Motor neuron (in vitro differentiated cells): Measurements from ENCODE around the gene LRRK1. TPM values are rescaled to one million over a fixed set of nuclear protein-coding genes. Genes with fewer than 3 reads are reported as not detected.
A peak's percentile ranks its signal among the peaks of the same experiment; 100 is the strongest.

ENCODE experiments used
- ATAC-seq, 8 experiments: fragments of 200-7000 bp; cut with Tn5 transposase; replicated peaks in 6 of 8; 2 replicates each; pipeline ENCODE4 v1.8.0; 2021; ENCODE audit warnings: mild to moderate bottlenecking in 8 of 8, moderate library complexity in 8 of 8
- H3K27ac ChIP-seq, 2 donors: fragments of 250-450 bp; sonication (Bioruptor Pico); 2 replicates each; pipeline ENCODE4 v1.9.0; 2021; ENCODE audit warnings: antibody characterized with exemption in 2 of 2, mild to moderate bottlenecking in 2 of 2, moderate library complexity in 1 of 2
- H3K4me1 ChIP-seq, 2 donors: fragments of 250-450 bp; sonication (Bioruptor Pico); replicated peaks in 1 of 2; 2 replicates each; pipeline ENCODE4 v1.6.1; 2021; ENCODE audit warnings: antibody characterized with exemption in 2 of 2, mild to moderate bottlenecking in 2 of 2, moderate library complexity in 1 of 2
- H3K4me3 ChIP-seq, 5 donors: fragments of 250-450 bp; sonication (Bioruptor Pico); 2 replicates each; pipeline ENCODE4 v1.9.0; 2021; ENCODE audit warnings: antibody characterized with exemption in 5 of 5, mild to moderate bottlenecking in 5 of 5, moderate library complexity in 4 of 5
- WGBS, 10 experiments: fragments of 450-650 bp; shearing (Covaris generic); methylation state at CpG; one replicate each; pipeline ENCODE4 v1.0.0; 2022; 5-methylcytosine and 5-hydroxymethylcytosine counted together
- in situ Hi-C, 9 experiments: fragments of 400-800 bp; cut with MboI; loops; one replicate each; pipeline ENCODE4 v1.15.0; 2021; ENCODE audit warnings: low sequenced_read_pairs in 9 of 9, low pct_unique_long_range_greater_than_20kb in 2 of 9; ENCODE audit not compliant: unreplicated experiment in 9 of 9
- total RNA-seq, 8 experiments: library from RNA; unstranded; fragments of 300-600 nt; gene quantifications; 2 replicates each; pipeline versions ENCODE4 v1.2.3 to v1.2.4, GENCODE V29; 2022

LRRK1 gene
- total RNA-seq, 8 experiments from 2014 or later = 0.18 to 21.0 (median 1.2) TPM

DNA sequence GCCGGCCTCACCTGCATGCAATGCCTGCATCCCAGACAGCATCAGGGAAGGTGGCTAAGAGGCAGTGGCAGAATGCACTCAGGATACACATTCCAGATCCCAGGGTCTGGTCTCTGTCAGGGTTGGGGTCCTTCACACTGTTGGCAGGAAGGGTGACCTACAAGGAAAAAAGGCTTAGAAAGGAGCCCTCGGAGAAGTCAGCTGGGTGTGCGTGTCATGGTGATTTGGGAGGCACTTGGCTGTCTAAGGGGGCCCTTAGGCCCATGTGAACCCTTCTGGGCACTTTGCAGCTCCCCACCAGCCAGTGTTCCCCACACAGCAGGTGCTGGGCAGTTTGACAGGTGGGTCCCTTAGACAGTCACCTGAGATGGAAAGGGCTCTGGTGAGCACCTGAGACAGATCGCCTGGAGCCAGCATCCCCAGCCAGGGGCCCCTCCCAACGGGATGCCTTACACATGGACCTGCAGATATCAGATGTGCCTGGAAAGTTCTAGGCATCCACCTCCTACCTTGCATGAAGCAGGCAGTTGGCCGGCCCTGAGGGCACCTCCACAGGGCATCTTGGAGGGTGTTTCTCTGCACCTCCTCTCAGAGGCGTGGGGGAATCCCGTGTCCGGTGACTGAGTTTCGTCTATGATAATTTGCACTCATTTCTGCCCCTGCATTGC, 131.6 kb downstream of the LRRK1 start:
- 44 to 94% (median 78%) methylated on average over 2 to 5 of the region's 10 CpGs; no CpG with 5 or more reads in 4 of the 10 experiments for WGBS, 10 experiments
- no peak for ATAC-seq
- in situ Hi-C loops = no loop called here
- Histone ChIP-seq H3K4me3 (no peak overlapping the region), H3K27ac (no peak overlapping the region), H3K4me1 (peaks cover 31 to 36% of the 10 kb centered on the region in 2 donors)

- no peak for ATAC-seq
- no peak overlapping the region for H3K27ac ChIP-seq
- H3K4me3 ChIP-seq = no peak overlapping the region
- in situ Hi-C loops = no loop called here
- H3K4me1 ChIP-seq = peaks cover 28 to 33% of the 10 kb centered on the region in 2 donors
- WGBS, 10 experiments = 0 to 100% (median 92%) methylated on average over 1 to 4 of the region's 28 CpGs; no CpG with 5 or more reads in 3 of the 10 experiments
These were observed 132.3 kb downstream of the LRRK1 start for GRCh38 chr15:101051291-101052030.

DNA sequence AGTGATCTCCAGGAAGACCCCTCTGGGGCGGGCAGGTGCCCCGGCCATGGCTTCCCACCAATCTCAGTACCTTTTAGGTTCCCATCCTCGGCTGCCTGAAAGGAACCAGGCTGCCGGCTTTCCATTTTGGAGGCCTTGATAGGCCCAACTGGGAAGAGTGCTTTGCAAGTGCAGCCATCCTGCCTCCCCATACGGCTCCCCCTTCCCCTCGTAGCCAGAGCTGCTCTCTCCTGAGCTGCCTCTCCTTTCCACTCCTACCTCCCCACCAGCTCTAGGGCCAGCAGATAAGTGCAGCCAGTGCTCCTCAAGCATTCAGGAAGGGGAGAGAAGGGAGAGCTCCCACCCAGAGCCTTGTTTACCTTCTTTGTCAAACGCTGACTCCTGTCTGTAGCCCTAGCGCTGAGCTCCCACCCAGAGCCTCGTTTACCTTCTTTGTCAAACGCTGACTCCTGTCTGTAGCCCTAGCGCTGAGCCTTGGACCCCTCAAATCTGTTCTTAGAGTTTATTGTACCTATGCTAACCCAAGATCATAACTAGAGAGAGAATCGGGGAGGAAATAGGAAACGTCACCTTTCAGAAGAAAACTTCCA, 133.0 kb downstream of the LRRK1 start:
- WGBS, 10 experiments = 80 to 96% (median 89%) methylated on average over 3 to 8 of the region's 13 CpGs; no CpG with 5 or more reads in 4 of the 10 experiments

GRCh38 chr15:101052681-101053121, 133.5 kb downstream of the LRRK1 start:
- Histone ChIP-seq H3K27ac (no peak overlapping the region), H3K4me3 (no peak overlapping the region), H3K4me1 (peaks cover 15 to 21% of the 10 kb centered on the region in 2 donors)
- no peak for ATAC-seq
- WGBS, 10 experiments = 100% methylated on average over 3 of the region's 20 CpGs; no CpG with 5 or more reads in 9 of the 10 experiments
- in situ Hi-C loops = no loop called here

More for the DNA sequence above, 133.0 kb downstream of the LRRK1 start:
- Histone ChIP-seq H3K4me3 (no peak overlapping the region), H3K27ac (no peak overlapping the region), H3K4me1 (peaks cover 21 to 27% of the 10 kb centered on the region in 2 donors)
- ATAC-seq = no peak
- in situ Hi-C loops = no loop called here

- no peak for ATAC-seq
- Histone ChIP-seq H3K27ac (no peak overlapping the region), H3K4me1 (peaks cover 10 to 15% of the 10 kb centered on the region in 2 donors), H3K4me3 (no peak overlapping the region)
- WGBS, 10 experiments = 95% methylated on average over 8 of the region's 34 CpGs; no CpG with 5 or more reads in 9 of the 10 experiments
- in situ Hi-C loops = no loop called here
These were observed 134.1 kb downstream of the LRRK1 start for GRCh38 chr15:101053261-101053660.

GRCh38 chr15:101054116-101054515, 135.0 kb downstream of the LRRK1 start:
- ATAC-seq = no peak
- Histone ChIP-seq H3K27ac (no peak overlapping the region), H3K4me1 (peaks cover 1 to 7% of the 10 kb centered on the region in 2 donors), H3K4me3 (no peak overlapping the region)
- in situ Hi-C loops = no loop called here
- 80 to 100% (median 90%) methylated on average over 1 to 8 of the region's 9 CpGs; no CpG with 5 or more reads in 4 of the 10 experiments for WGBS, 10 experiments

GRCh38 chr15:101054991-101055390, 135.8 kb downstream of the LRRK1 start:
- in situ Hi-C loops = no loop called here
- ATAC-seq = no peak
- WGBS, 10 experiments = 89 to 100% (median 95%) methylated on average over 1 to 10 of the region's 12 CpGs; no CpG with 5 or more reads in 3 of the 10 experiments
- H3K4me3 ChIP-seq = no peak overlapping the region
- H3K4me1 ChIP-seq = peaks cover 0 to 3% of the 10 kb centered on the region in 2 donors
- H3K27ac ChIP-seq = no peak overlapping the region

DNA sequence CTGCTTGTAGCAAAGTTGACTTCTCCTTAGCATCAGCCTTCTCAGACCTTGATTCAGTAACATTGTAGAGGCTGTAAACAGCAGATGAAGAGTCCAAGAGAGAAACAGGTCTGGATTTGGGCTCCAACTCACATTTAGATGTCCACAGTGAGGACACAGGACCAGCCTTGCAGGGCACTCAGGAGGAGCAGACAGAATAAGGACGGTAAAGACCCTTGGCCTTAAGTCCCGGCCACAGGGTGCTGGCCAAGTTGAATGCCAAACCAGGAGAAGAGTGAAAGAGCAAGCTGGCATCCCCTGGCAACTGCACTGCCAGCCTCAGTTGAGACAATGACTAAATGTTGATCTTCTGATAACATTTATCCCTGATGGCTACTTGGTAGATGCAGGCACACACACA, 136.3 kb downstream of the LRRK1 start:
- H3K27ac ChIP-seq = no peak overlapping the region
- in situ Hi-C loops = no loop called here
- peaks cover 0 to 3% of the 10 kb centered on the region in 2 donors for H3K4me1 ChIP-seq
- no peak for ATAC-seq
- 58 to 100% (median 92%) methylated on average over 1 to 2 of the region's 2 CpGs; no CpG with 5 or more reads in 5 of the 10 experiments for WGBS, 10 experiments
- no peak overlapping the region for H3K4me3 ChIP-seq

DNA sequence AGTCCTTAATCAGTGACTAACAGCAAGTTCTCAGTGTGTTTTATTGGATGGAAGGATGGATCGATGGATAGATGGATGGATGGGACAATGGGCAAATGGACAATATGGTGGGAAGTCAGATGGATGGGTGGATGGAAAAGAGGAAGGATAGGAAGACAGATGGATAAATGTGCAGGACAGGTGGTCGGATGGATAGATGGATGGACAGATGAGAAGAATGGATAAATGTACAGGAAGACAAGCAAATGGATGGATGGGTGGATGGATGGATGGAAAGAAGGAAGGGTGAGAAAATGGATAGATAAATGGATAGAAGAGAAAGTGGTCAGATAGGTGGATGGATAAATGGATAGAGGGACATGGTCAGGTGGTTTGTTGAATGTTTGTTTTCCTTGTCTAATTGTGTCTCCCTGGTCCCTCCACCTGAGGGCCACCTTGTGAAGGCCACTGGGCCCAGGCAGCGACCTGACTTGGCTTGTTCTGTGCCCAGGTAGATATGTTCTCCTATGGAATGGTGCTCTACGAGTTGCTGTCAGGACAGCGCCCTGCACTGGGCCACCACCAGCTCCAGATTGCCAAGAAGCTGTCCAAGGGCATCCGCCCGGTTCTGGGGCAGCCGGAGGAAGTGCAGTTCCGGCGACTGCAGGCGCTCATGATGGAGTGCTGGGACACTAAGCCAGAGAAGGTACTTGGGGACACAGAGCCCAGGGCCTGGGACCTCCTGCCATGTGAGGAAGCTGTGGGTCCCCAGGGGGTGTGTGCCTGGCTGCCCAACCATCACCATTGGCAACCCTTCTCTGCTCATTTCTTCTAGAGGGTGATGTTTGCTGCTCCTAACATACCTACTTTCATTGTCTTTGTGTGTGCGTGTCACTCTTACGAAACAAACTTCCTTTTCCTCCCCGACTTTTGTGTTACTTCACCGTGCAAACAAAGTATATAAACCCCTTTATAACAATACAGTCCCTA, 137.5 kb downstream of the LRRK1 start:
- H3K4me1 ChIP-seq = peaks cover 0 to 3% of the 10 kb centered on the region in 2 donors
- 53 to 100% (median 89%) methylated on average over 1 to 8 of the region's 15 CpGs for WGBS, 10 experiments
- no peak overlapping the region for H3K27ac ChIP-seq
- peak in 1 of 8 experiments; percentile 36 for ATAC-seq
- H3K4me3 ChIP-seq = no peak overlapping the region
- in situ Hi-C loops = no loop called here

GRCh38 chr15:101057841-101058407, 138.8 kb downstream of the LRRK1 start:
- H3K27ac ChIP-seq = no peak overlapping the region
- H3K4me3 ChIP-seq = no peak overlapping the region
- in situ Hi-C loops = no loop called here
- no peak for ATAC-seq
- 53 to 93% (median 85%) methylated on average over 3 to 13 of the region's 14 CpGs; no CpG with 5 or more reads in 3 of the 10 experiments for WGBS, 10 experiments
- H3K4me1 ChIP-seq = no peaks in the 10 kb centered on the region

DNA sequence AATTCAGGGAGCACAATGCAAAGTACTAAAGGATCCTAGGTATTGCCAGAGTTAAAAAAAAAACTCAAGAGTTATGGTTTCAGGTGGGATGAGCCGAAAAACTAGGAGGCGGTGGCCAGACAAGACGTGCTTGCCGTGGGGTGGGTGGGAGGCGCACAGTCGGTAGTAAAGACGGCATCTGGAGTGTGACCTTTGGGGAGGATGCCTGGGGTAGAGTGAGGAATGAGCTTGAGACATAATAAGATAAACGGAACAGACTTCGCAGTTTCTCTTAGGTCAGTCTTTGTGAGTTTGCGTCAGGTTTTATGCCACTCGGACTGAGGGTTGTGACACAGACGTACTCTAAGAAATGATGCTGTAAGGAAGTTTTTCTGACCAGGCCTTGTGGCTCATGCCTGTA, 139.6 kb downstream of the LRRK1 start:
- ATAC-seq = no peak
- Histone ChIP-seq H3K27ac (no peak overlapping the region), H3K4me1 (peaks cover 4 to 5% of the 10 kb centered on the region in 2 donors), H3K4me3 (no peak overlapping the region)
- 71 to 100% (median 100%) methylated on average over 3 to 9 of the region's 12 CpGs; no CpG with 5 or more reads in 4 of the 10 experiments for WGBS, 10 experiments
- in situ Hi-C loops = no loop called here
